Stimulated activated CD8-positive, alpha-beta memory T cell treated with anti-CD3 and anti-CD28 coated beads, Interleukin-15, amount 100 ng/mL, for 24 hours (primary cell): ENCODE results near the gene LRRN3.

Source experiments
- DNase-seq: peaks from one replicate; pipeline ENCODE4 v3.0.0-alpha.2; 2020; ENCODE audit warnings: low read depth

LRRN3 gene

DNA sequence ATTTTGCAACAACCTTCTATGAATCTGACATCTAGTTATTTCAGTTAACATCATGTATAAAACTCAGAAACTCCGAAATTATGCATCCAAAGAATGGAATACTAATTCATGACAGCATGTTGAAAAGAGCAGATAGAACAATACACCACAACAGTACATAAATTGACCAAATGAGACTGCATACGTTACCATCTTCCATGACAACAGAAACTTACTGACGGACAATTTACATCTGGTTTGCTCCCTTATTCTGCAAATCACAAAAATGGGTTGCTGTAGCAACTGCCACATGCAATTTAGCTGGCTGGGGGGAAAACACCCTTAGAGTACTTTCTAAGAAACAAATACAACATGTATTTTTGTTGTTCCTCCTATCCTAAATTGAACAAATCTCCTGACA, 14.3 kb downstream of the LRRN3 start:
- no peak for DNase-seq

GRCh38 chr7:111107579-111107978, 16.7 kb downstream of the LRRN3 start:
- no peak for DNase-seq

DNA sequence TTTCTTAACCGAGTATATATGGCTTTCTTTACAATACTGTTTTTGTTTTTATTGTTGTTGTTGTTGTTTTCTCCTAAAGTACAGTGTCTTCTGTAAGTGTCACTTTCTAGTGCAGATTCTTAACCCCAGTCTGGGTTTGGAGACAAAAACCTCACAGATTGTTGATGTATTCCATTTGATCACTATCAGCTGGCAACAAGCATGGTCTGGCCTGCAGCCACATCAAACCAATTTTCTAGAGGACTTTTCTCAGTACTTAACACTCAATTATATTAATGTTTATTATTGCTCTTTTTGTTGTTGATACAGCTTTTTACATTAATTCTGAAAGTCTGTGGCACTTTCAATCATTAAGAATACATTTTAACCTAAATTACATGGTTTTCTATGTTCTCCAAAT, 17.1 kb downstream of the LRRN3 start:
- DNase-seq: no peak

DNA sequence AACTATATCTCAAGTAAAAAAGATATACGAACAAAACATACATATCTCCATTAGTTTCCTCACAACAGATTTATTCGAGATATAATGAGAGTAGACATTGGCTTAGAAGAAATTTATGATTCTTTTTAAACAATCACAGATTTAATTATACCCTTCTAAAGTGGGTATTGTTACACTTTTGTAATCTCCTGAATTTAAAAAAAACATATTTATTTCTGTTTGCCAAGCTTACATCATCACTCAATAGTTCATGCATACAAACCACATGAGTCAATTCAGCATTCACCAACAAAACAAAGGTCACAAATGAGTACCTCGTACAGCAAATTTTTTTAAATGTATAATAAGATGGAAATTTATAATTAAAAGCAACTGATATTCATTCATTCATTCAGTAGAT, 17.6 kb downstream of the LRRN3 start:
- DNase-seq: no peak

- no peak for DNase-seq
Observed at GRCh38 chr7:111112439-111112838, 21.5 kb downstream of the LRRN3 start.

DNA sequence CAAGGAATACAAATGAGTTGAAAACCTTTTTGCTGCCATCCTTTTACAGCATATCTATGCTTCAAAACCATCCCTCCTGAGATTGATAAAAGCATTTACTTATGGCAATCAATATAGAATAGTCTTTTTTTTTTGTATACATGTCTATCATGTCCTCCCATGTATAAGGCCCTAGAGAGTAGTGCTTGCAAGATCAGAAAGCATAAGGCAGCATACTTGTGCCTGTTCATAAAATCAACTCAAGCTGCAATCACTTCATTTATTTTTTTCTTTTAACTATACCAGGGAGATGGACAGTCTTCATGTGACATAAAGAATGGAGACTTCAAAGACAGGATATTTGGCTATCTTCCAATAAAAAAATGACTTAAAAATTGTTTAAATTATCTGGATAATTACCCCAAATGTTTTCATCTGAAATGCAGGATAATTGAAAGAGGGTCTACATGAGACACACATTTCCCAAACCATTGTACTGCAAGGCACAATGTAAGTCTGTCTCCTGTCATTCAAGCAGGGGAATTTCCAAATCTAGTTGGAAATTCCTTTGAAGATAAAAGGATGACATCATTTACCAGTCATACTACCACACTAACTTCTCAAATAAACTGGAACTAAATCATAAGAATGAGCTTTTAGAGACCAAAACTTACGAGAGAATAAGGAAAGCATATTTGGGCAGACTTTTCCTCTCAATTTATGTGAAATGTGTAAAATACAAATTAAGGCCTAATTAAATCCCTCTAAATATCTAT, 22.5 kb downstream of the LRRN3 start:
- no peak for DNase-seq

DNA sequence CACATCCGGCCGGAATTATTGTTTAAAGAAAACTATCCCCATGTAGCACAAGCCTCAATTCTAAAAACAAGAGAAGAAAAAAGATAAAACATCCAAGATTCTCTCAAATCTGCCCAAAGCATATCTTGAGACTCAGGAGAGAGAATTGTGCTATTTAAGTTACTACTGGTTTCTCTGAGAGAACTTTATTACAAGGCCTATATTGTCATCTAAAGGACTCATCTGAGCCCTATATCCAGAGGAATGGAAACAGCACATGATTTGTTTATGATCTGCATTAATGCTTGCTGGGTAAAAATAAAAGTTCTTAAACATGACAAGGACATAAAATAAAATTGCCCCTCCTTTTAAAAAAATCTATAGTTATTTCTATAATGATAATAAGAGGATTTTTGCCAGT, 25.0 kb downstream of the LRRN3 start:
- no peak for DNase-seq

GRCh38 chr7:111126987-111127386, 36.1 kb downstream of the LRRN3 start:
- DNase-seq: no peak

DNA sequence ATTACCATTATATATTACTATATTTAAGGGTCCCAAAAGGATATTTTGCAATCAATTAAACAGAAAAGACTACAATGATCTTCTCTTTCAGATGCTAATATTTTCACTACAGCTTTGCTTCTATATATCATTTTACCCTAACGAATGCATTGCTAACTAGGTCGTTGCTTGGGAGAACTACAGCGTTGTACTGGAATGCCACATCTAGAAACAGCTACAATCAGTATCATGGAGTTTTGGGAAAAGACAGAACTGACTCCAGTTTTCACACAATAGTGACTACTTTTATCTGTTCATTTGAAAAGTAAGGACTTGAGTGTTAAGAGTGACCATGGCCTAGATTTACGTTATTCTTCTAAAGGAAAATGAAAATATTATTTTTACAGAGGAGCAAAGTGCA, 38.5 kb downstream of the LRRN3 start:
- no peak for DNase-seq

GRCh38 chr7:111132833-111133232, 41.9 kb downstream of the LRRN3 start:
- DNase-seq: no peak

DNA sequence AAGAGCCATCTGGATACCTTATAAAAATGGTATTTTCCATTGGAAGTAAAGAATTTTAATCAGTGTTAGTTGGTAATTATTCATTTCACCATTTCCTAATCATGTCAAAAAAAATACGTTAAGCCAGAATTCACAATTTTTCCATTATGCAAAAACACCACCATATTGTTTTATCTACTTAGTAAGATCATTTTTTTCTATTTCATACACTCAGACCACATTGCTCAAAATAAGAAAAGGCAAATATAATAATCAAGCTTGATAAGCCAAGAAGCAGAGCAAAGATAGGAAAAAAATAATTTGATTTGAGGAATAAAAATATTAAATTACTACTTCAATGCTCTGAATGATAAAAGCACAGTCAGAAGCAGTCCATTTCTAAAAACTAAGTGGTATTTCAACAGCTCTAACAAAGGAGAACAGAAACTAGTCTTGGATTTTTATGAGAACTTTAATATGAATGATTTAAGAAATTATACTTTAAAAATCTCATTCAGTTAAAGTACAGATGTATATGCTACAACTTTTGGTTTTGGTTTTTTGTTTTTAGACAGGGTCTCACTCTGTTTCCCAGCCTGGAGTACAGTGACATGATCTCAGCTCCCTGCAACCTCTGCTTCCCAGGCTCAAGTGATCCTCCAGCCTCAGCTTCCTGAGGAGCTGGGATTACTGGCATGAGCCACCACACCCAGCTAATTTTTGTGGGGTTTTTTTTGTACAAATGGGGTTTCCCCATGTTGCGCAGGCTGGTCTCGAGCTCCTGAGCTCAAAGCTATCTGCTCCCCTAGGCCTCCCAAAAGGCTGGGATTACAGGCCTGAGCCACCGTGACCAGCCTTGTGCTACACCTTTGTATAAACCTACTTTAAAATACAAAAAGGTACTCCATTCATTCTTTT, 46.6 kb downstream of the LRRN3 start:
- no peak for DNase-seq

DNA sequence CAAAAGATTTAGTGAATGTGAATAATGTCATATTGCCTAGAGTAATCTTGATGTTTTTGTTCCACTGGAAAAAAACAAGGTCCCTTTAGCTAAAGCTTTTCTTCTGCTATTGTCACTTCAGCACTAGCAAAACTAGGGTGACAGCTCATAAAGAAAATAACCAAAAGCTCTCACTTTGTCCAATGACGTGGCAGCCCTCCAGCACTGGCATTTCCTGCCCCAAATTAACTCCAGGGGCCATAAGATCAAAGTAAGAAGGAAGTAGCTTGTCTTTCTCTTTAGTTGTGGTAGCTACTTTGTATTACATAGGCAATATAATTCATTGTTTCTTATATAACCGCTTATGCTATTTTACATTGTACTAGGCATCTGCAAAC, 47.3 kb downstream of the LRRN3 start:
- no peak for DNase-seq

DNA sequence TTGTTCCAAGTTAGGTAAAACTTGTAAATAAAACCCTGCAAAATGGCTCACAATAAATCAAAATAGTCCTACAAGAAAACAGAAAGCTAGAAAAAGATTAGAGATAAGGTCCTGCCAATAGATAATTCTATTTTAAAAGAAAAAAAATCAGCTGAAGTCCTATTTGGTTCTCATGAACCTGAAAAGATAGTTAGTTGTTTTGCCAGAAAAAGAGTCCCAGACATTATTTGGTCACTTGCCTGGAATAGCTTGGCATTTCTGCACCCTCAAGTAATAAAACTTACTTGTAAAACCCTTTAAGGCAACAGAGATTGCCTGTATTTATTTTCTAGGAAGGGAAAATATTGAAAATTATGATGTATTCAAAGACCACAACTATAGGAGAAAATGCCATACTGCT, 47.7 kb downstream of the LRRN3 start:
- no peak for DNase-seq

DNA sequence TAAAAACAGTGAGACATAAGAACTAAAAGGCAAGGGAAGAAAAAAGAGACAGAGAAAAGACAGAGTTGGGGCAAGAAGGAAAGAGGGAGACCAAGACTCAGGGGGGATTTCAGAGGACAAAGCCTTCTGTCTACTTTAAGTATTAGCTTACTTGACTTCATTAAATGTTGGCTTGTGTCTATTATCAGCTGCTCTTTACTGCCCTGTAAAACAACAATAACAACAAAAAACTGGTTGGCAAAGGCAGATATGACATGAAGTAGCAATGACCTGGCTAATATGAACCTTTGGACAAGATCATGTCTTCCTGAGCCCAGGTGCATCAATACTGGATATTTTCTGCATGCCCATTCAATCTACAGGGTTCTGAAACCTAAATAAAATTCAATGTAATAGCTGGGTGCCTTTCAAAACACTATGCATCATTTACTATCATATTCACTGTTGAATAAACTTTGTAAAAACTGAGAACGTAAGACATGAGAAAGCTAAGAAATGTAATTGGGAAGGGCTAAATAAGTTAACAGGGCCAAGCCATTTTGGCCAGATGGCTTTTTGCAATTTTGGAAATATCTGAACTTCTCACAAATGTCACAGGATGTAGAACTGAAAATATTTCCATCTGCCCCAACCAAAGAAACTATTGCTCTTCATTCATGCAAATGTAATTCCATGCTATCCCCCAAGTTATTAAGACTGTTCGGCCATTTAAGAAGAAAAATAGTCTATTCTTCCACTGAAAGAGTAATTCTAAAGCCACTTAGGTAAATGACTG, 49.4 kb downstream of the LRRN3 start:
- no peak for DNase-seq

- DNase-seq: no peak
Observed at GRCh38 chr7:111145472-111145871, 54.5 kb downstream of the LRRN3 start.

- DNase-seq: no peak
Observed at GRCh38 chr7:111146136-111146535, 55.2 kb downstream of the LRRN3 start.

GRCh38 chr7:111147708-111148533, 57.0 kb downstream of the LRRN3 start:
- DNase-seq: no peak

- no peak for DNase-seq
Observed at GRCh38 chr7:111150709-111151108, 59.8 kb downstream of the LRRN3 start.

GRCh38 chr7:111159426-111159825, 68.5 kb downstream of the LRRN3 start:
- DNase-seq: no peak

DNA sequence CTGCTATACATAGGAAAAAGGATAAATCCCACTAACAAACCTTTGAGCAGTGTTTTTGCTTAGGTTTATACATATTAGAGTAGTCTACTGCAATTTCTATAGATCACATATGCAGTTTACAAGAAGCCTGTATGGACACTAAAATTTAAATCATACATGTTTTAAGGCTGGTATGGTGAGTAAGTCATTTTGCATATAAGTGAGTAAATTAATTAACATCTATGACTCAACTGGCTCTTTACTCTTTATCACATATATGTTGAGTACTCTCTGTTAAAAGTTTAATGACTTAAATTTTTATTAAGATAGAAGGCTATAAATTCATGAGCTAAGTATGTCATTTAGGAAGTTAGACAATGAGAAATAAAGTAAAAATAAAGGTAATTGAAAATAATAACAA, 69.4 kb downstream of the LRRN3 start:
- no peak for DNase-seq

DNA sequence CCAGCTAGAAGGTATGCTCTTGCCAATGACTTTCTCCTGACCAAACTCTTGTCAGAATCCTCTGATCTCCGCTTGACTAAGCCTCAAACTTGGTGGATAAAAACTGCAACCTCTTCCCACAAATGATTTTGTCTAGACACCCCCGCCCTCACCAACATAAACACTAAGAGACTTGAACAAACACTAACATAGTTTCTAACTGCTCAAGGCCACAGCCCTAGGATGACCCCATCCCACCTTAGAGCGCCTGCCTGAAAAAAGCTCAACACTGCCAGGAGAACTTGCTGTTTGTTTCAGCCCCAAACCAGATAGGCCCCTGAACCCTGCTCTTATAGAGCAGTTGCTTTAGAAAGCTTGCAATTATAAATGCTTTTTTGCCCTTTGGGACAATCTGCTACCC, 71.8 kb downstream of the LRRN3 start:
- no peak for DNase-seq

DNA sequence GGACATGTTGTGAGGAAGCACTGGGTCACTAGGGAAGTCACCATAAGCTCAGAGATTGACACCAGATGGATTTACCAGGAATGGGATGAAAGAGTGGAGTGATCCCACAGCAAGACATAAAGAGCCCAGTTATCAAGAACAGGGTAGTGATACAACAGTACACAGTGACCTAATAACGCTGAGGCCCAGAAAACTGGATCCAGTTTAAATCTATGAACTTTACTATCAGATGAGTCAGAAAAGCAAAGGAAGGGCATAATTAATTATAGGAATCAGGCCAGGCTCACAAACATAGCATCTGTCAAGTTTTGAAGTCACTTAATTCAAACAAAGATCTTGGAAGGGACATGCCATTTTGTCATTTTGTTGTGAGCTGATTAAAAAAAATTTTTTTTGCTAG, 73.5 kb downstream of the LRRN3 start:
- no peak for DNase-seq
